HG02884 (cell line): Measurements from ENCODE around the gene ATP5F1A.
"Not testable (repeated sequence)": the region's sequence is repeated elsewhere in the genome, so short reads cannot be mapped to it uniquely, and the experiment has no call there.

ENCODE experiments used
- ATAC-seq: cut with Tn5 transposase; IDR thresholded peaks from one replicate; pipeline ENCODE4 v1.9.1; 2021; ENCODE audit warnings: mild to moderate bottlenecking, moderate library complexity; ENCODE audit not compliant: unreplicated experiment

The ATP5F1A gene

DNA sequence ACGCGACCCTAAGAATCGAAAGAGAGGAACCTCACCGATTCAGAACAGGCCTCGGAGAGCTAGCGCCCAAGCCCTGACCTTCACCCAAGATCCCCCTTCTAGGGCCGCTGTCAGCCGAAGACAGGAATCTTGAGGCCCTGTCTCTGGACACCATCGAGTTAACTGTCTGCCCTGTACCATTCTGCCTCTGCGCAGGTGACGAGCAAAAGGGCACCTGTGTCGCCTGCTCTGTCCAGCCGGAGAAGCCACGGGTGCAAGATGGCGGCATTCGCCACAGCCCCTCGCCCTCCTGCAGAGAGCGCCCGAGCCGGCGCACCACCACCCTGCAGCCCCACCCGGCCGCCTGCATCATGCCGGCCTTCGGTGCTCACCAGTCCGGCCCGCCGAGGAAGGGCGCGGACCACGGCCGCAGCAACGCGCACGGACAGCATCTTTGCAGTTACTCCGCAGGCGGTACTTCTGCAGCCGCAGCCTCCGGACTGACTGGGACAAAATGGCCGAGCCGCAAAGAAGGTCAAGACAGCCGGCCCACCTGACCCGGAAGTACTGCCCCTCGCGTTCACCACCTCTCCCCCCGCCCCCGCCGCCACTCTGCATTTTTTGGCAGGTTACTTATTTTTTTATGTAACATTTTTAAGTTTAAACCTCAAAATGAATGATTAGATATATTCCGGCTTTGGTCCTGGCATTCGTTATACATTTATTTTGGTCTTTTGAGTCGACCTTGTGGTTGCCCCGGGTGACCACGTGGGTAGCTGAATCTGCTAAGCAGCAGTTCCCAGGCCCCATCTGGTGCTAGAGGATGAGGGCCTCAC is at the start of gene ATP5F1A:
Gene ATP5F1A, minus strand, starts transcription at position 496 of the 815 bp plus-strand sequence. Its CDS starts 65 bp downstream, at position 431.
- peak; percentile 74 for ATAC-seq

DNA sequence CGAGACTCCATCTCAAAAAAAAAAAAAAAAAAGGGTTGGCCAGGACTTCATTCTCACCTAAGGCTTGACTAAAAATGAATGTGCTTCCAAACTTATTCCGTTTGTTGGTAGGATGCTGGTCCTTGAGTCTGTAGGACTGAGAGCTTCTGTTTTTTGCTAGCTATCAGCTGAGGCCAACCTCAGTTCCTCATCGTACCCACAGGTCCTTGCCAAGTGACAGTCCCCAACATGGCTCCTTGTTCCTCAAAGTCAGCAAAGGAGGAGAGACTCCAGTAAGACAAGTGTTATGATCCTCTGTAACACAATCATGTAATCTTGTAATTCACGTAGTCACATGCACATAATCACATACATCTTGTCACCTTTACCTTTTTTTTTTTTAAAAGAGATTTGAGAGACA is 43.1 kb upstream of the ATP5F1A start:
- no peak for ATAC-seq

DNA sequence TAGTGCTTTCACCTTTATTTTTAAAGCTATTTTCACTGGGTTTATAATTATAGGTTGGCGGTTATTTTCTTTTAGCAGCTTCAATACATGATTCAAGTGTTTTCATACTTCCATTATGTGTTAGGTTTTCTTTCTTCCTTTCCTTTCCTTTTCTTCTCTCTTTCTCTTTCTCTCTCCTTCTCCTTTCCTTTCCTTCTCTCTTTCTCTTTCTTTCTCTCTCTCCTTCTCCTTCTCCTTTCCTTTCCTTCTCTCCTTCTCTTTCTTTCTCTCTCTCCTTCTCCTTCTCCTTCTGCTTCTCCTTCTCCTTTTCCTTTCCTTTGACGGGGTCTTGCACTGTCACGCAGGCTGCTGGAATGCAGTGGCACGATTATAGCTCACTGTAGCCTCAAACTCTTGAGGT is 42.1 kb upstream of the ATP5F1A start:
- ATAC-seq: no peak

DNA sequence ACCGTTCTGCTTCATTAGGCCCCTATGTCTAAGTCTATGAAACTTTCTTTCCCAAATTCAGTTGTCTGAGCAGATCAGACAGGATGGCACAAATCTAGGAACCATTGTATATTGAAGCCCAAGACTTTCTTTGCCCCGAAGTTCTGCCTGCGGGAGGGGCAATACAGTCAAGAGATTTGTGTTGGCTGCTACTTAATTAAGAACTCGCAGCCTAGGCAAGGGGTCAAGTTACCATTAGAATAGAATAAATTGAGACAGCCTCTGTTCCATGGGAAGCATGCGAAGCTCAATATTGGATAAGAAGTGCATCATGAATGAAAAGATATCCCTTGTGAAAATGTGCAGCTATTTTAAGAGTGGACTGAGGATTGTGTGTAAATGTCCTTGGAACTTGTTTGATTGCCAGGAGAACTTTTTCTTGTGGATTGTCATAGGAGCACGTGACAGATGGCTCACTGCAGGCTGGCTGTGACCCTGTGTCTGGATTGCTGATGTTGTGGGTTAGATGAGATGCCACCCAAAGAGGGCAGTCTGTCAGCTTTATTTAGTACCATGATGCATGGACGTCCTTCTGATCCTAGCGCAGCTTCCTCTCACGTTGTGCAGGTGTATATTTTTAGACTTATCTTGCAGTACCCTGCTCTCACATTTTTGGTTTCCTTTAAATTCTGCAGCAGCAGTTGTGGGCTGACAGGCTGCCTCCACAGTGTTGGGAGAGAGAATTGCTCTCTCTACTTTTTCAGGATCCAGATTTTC is 37.0 kb upstream of the ATP5F1A start:
- ATAC-seq: no peak

DNA sequence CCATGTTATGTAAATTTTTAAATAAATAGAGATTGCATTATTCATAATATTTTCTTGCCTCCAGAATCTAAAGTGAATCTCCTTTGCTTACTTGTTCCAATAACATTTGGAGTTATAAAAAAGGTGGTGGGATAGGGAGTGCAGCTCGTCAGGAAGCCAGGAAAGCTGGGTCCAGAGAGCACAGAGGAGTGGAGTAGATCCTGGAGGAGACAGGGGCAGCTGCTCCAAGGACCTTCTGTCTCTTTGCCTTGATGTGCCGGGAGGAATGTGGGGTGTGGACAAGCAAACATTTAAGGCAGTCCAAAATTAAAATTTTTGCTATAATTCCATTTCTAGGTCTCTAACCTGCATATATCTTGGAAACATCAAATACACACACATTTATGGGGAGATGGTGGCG is 35.4 kb upstream of the ATP5F1A start:
- no peak for ATAC-seq

DNA sequence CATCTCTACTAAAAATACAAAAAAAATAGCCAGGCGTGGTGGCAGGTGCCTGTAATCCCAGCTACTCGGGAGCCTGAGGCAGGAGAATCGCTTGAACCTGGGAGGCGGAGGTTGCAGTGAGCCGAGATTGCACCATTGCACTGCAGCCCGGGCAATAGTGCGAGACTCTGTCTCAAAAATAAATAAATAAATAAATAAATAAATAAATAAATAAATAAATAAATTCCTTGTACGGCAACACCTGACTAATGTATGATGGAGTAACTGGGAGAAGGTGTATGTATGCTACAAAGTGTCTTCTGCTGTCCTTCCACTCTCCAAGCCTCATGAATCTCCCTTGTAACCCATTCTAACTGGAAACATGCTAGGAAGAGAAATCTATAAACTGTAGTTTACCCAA is 32.5 kb upstream of the ATP5F1A start:
- ATAC-seq: not testable (repeated sequence)

DNA sequence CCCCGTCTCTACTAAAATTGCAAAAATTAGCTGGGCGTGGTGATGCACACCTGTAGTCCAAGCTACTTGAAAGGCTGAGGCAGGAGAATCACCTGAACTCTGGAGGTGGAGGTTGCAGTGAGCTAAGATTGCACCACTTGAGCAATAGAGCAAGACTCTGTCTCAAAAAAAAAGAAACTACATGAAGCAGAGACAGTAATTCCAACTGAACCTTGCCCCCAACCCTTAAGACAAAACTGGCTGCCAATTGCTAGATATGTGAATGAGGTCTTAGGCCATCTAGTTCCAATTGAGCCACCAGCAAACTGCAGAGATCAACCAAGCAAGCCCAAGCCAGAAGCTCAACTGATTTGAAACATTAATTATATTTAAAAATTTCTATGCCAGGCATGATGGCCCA is 32.0 kb upstream of the ATP5F1A start:
- no peak for ATAC-seq

DNA sequence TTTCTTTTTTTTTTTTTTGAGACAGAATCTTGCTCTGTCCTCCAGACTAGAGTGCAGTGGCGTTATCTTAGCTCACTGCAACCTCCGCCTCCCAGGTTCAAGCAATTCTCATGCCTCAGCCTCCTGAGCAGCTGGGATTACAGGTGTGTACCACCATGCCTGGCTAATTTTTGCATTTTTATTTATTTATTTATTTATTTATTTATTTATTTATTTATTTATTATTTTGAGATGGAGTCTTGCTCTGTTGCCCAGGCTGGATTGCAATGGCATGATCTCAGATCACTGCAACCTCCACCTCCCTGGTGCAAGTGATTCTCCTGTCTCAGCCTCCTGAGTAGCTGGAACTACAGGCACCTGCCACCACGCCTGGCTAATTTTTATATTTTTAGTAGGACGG is 28.5 kb upstream of the ATP5F1A start:
- not testable (repeated sequence) for ATAC-seq

DNA sequence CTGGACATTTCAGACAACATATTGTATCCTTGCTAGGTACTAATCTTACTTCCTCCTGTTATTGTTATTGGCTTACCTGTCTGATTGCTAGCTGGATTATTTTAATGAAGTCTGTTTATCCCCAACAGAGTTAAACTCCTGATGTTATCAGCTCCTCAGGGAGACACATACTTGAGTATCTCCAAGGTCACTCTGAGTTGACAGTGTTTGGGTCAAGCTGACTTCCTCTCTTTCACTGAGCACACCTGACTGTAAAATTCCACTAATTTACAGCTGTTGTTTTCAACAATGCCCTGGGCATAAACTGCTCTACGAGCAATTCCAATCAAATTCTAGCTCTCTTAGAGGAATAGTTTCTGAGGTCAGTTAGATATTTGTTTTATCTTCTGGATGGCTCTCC is 15.7 kb upstream of the ATP5F1A start:
- ATAC-seq: no peak

DNA sequence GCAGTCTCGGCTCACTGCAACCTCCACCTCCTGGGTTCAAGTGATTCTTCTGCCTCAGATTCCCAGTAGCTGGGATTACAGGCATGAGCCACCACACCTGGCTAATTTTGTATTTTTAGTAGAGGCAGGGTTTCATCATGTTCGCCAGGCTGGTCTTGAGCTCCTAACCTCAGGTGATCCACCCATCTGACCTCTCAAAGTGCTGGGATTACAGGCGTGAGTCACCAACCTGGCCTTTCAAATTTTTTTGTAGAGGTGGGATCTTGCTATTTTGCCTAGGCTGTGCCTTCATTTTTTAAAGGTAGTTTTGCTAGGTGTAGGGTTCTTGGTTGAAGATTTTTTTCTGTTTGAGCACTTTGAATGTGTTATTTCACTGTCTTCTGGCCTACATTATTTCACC is 12.3 kb upstream of the ATP5F1A start:
- ATAC-seq: no peak

DNA sequence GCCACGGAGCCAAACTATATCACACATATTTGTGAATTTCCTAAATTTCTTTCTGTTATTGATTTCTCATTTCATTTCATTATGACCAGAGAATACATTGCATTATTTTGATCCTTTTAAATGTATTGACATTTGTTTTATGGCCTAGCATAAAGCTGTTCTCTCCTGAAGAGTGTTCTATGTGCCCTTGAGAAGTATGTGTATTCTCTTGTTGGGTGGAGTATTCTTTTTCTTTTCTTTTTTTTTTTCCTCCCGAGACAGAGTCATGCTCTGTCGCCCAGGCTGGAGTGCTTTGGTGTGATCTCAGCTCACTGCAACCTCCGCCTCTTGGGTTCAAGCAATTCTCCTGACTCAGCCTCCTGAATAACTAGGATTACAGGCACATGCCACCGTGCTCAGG is 11.3 kb upstream of the ATP5F1A start:
- ATAC-seq: no peak

DNA sequence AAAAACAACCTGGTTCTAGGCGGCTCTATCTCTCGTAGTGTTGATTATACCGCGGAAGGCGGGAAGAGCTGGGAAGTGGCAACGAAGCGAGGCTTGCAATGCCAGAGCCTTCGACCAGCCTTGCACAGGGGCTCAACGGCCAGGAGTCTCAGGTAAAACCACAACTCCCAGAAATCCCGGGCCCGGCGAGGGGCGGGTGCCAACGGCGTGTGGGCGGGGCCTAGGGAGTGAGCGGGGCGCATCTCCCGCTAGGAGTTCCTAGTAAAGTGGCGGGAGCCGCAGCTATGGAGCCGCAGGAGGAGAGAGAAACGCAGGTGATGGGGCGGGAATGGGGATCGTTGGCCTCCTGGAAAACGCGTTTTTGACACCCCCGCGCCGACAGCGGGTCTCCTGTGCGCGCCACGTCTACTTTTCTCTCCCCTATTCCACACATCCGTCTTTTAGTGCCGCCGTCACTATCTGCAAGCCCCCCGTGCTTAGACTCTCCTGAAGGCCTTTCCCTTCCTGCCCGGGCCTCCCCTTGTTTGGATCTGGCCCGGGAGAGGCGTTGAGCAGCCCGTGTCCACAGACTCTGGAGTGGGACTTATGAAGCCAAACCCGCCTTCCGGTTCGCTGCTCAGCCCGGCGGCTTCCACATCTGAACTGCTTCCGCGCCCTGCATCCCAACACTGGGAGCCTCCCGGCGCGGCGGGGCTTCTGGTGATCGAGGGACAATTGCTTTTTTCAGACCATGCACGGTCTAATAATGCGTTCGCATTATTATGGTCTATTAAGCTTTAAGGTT is 6.2 kb upstream of the ATP5F1A start, which contains the start of gene HAUS1:
Gene HAUS1, plus strand, starts transcription at position 258 of the 784 bp plus-strand sequence. Its CDS starts 27 bp downstream, at position 285.
- peak; percentile 90 for ATAC-seq

DNA sequence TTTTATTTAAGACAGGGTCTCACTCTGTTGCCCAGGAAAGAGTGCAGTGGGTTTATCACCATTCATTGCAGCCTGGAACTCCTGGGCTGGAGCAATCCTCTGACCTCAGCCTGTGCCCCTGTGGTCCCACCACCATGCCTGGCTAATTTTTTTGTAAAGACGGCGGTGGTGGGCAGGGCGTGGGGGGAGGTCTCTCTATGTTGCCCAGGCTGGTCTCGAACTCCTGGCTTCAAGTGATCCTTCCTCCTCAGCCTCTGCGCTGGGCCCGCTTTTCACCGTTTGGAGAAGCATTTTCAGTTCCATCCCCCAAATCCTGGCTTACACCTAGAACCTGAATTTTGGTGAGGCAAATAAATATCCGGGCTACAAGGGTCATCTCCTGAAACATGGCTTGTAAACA is 1.4 kb upstream of the ATP5F1A start:
- ATAC-seq: no peak

DNA sequence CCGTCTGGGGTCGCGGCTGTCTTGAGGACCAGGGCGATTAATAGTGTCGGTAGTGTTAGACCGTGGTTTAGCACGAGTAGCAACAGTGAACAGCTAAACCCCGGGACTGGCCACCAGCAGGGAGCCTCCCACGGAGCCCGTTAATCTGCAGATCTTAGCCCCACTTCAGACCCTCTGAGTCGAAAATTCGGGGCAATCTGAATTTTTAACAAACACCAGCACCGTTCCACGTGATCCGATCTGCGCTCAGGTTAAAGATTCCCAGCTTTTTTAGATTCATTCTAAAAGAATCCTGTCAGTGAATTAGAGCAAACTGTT is 479 bp upstream of the ATP5F1A start:
- no peak for ATAC-seq

DNA sequence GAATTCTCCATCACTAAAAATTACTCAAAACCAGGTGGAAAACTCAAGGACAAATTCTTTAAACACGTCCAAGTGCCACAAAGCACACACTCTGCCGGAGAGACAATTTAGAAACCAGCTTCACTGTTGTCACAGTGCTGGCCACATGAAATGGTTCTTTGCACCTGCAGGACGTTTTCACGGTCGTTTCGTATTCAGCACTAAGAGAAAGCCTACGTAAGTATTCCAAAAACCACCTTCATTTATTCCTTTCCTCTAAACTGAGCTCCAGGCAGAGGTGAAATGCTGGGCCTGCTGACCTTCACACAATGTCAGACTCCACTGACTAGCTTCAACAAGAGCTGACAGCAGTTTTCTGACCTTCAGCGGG is 680 bp downstream of the ATP5F1A start:
- ATAC-seq: peak; percentile 16

DNA sequence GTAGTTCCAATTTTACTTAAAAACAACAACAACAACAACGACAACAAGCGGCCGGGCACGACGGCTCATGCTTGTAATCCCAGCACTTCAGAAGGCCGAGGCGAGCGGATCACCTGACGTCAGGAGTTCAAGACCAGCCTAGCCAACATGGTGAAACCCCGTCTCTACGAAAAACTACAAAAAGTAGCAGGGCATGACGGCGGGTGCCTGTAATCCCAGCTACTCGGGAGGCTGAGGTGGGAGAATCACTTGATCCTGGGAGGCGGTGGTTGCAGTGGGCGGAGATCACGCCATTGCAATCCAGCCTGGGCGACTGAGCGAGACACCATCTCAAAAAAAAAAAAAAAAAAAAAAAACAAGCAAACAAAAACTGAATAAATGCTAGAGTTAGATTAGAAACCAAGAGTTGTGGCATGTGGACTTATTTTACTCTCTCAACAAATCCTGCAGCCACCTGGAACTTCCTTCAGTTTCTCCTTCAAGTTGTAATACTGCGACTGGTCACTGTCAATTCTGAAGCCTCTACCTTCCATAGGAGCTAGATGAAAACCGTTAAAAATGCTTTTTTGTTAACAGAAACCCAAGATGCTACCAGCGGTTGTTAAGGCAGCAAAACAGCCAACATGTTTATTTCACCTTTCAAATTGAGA is 1.3 kb downstream of the ATP5F1A start:
- ATAC-seq: no peak

DNA sequence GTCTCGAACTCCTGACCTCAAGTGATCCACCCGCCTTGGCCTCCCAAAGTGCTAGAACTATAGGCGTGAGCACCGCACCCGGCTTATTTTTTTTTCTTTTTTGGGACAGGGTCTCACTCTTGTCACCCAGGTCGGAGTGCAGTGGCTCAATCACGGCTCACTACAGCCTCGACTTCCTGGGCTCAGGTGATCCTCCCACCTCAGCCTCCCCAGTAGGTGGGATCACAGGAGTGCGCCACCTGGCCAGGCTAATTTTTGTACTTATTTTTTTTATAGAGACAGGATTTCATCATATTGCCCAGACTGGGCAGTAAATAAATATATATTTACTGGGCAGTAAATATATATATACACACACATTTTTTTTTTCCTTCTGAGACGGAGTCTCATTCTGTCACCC is 2.6 kb downstream of the ATP5F1A start:
- no peak for ATAC-seq

DNA sequence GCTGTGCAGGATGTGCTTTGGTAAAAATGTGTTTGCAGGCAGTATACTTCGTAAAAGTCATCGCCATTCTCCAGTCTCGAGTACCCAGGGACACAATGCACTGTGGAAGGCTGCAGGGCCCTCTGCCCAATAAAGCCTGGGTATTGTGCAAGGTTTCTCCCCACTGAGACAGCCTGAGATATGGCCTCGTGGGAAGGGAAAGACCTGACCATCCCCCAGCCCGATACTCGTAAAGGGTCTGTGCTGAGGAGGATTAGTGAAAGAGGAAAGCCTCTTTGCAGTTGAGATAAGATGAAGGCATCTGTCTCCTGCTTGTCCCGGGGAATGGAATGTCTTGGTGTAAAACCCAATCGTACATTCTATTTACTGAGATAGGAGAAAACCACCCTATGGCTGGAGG is 9.6 kb downstream of the ATP5F1A start:
- ATAC-seq: not testable (repeated sequence)

DNA sequence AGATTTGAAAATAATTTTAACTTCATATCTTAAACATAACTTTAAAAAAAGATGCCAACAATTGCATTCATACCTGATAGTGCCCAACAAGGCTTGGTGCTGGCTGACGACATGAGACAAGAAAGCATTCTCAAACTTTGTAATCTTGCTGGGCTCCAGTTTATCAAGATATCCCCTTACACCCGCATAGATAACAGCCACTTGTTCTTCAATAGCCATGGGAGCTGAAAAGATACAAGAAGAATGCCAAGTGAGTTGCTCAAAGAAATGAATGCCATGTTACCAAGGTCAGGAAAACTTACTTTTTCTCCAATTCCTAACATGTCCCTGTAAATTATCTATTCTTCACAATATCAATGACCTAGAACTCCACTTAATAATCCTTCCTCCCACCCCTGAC is 13.7 kb downstream of the ATP5F1A start:
- no peak for ATAC-seq

DNA sequence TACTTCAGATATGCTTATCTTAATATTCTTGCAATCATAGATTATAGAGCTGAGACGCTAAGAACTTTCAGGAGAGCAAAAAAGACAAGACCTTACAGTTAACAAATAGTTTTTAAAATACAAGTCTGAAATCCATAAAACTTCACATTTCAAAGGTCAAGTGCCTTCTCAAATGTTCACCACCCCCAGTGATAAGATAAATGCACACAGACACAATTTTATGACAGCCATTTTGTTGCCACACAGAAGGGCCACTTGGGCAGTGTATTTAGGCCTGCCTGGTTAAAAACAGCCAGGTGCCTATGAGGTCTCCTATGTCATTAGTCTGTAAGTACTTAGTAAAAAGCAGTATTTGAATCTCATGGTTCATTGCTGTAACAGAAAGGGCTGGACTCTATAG is 17.9 kb downstream of the ATP5F1A start:
- ATAC-seq: no peak

DNA sequence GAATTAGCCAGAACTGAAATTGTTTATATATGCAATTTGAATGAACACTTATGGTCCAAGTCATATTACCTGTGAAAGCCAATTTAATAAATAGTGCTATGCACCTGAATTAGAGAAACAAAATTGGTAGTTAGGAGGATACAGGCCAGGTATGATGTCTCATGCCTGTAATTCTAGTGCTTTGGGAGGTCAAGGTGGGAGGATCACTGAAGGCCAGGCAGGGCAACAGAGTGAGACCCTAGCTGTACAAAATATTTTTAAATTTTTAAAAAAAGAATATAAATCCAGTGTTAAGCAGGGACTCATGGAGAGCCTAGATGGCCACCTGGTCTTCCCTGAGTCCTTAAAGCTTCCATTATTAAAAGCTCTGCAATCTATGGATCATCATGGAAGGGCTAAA is 18.8 kb downstream of the ATP5F1A start:
- no peak for ATAC-seq
